BJ (cell line): Measurements from ENCODE around the gene ACBD7. TPM values are rescaled to one million over a fixed set of nuclear protein-coding genes. Genes with fewer than 3 reads are reported as not detected.
A peak's percentile ranks its signal among the peaks of the same experiment; 100 is the strongest.

ENCODE experiments used
- CTCF ChIA-PET: fragments of 350-600 bp; formaldehyde crosslinking; extraction: SDS; loops from one replicate; lab custom pipeline; 2021; ENCODE audit warnings: antibody characterized with exemption, inconsistent platforms; lab: Yijun Ruan, JAX
- POLR2A ChIA-PET: fragments of 300-600 bp; sonication (Branson Sonifier 250); formaldehyde crosslinking; extraction: SDS; loops from one replicate; lab custom pipeline; 2021; ENCODE audit warnings: antibody characterized with exemption; lab: Charles Lee
- DNase-seq: peaks from one replicate; pipeline ENCODE4 v3.0.0-alpha.2; 2011; ENCODE audit warnings: low read depth
- H3K27me3 ChIP-seq: 2 replicates; pipeline ENCODE4 v1.6.0; 2011; ENCODE audit warnings: low read length; ENCODE audit not compliant: control insufficient read depth, insufficient read depth
- H3K36me3 ChIP-seq: 2 replicates; pipeline ENCODE4 v1.5.1; 2011; ENCODE audit warnings: low read length; ENCODE audit not compliant: control insufficient read depth, insufficient read depth
- H3K4me3 ChIP-seq: 2 replicates; pipeline ENCODE4 v1.5.1; 2011; ENCODE audit warnings: low read depth, mild to moderate bottlenecking, control low read depth, low read length
- polyA plus RNA-seq: library from polyadenylated mRNA; depleted of rRNA; stranded (reverse); fragments of >200 nt; gene quantifications from 2 replicates; pipeline ENCODE4 v1.2.3, GENCODE V29; 2011
- TF ChIP-seq, protein P1 (sequence below): IDR thresholded peaks from 2 replicates; pipeline ENCODE4 v1.5.1; 2011; ENCODE audit warnings: low read depth, mild to moderate bottlenecking, control low read depth, inconsistent platforms, low read length, moderate library complexity; ENCODE audit not compliant: insufficient read depth

Gene ACBD7
- polyA plus RNA-seq, 1 experiment, result 0.76 TPM

DNA sequence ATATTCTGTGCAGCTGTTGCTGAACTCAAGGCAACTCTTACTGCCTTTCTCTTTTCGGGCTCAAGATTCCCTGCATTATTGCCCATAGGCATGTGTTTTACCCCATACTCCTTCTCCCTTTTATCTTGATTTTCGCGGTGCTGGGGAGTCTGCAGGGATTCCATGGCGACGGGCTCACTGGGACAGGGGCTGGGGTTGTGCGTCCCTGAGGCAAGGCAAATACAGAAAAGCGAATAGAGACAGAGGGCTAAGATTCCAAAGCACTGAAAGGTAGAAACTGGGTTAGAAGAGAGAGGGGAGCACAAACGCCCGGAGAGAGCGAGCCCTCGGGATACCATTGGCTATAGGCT lies 8.1 kb upstream of the ACBD7 start:
- POLR2A ChIA-PET, result no interaction called here
- Histone ChIP-seq H3K4me3 (peak overlapping the region; percentile 65), H3K27me3 (no peaks in the 10 kb centered on the region; the same call in 1 of the 2 replicates), H3K36me3 (no peaks in the 10 kb centered on the region)
- DNase-seq, result no peak
- CTCF ChIA-PET, result no interaction called here
- TF ChIP-seq, protein P1, sequence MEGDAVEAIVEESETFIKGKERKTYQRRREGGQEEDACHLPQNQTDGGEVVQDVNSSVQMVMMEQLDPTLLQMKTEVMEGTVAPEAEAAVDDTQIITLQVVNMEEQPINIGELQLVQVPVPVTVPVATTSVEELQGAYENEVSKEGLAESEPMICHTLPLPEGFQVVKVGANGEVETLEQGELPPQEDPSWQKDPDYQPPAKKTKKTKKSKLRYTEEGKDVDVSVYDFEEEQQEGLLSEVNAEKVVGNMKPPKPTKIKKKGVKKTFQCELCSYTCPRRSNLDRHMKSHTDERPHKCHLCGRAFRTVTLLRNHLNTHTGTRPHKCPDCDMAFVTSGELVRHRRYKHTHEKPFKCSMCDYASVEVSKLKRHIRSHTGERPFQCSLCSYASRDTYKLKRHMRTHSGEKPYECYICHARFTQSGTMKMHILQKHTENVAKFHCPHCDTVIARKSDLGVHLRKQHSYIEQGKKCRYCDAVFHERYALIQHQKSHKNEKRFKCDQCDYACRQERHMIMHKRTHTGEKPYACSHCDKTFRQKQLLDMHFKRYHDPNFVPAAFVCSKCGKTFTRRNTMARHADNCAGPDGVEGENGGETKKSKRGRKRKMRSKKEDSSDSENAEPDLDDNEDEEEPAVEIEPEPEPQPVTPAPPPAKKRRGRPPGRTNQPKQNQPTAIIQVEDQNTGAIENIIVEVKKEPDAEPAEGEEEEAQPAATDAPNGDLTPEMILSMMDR, result no peak

DNA sequence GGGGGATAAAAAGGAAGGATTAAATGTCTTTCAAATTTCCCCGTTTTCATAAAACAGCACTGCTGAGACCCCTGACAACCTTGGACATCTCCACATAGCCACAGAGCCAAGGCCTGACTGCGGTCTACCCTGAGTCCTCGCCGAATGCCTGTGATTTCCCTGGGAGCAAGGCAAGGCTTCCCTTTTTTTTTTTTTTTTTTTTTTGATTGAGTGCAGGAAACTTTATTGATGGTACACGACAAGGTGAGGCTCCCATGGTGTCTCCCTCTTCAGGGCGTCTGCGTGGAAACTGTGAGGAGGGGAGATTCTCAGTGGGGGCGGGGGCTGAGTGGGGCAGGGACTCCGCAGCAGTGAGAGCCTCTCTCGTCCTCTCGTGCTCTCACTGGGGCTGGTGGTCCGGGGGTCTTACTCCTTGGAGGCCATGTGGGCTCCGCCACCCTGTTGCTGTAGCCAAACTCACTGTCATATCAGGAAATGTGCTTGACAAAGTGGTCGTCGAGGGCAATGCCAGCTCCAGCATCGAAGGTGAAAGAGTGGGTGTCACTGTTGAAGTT lies 4.4 kb upstream of the ACBD7 start:
- Histone ChIP-seq H3K4me3 (no peak overlapping the region), H3K27me3 (no peaks in the 10 kb centered on the region; the same call in 1 of the 2 replicates), H3K36me3 (no peaks in the 10 kb centered on the region)
- POLR2A ChIA-PET, result no interaction called here
- CTCF ChIA-PET, result no interaction called here
- no peak for DNase-seq
- TF ChIP-seq, protein P1, result no peak

DNA sequence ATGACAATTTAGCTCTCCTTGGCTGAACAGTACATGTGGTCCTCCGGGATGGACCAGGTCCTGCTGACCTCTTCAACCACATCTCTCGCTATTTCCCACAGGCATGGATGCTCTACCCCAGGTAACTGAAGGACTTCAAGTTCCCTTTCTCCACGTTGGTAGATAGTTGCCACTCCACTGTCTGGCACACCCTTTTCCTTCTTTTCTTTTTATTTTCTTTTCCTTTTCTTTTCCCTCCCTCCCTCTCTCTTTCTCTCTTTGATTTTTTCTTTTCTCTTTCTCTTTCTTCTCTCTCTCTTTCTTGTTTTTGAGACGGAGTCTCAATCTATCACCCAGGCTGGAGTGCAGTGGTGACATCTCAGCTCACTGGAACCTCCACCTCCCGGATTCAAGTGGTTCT lies 2.8 kb upstream of the ACBD7 start:
- Histone ChIP-seq H3K36me3 (no peaks in the 10 kb centered on the region), H3K27me3 (no peaks in the 10 kb centered on the region; the same call in 1 of the 2 replicates), H3K4me3 (no peak overlapping the region)
- ChIA-PET CTCF (no interaction called here), POLR2A (no interaction called here)
- TF ChIP-seq, protein P1, result no peak
- no peak for DNase-seq

DNA sequence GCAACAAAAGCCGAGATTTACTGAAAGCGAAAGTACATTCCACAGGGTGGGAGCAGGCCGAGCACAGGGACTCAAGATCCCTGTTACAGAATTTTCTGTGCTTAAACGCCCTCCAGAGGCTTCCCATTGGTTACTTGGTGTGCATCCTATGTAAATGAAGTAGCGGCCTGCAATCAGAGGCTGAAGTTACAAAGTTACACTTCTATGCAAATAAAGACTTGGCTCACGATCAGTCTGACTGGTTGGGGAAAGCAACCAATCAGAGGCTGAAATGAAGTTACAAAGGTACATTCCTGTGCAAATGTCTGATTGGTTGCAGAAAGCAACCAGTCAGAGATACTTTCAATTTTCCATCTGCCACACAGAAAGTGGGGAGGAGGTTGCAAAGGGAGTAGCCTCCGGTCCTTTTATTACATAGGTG lies 4.1 kb downstream of the ACBD7 start:
- peak; percentile 81 for DNase-seq
- no peaks in the 10 kb centered on the region for H3K36me3 ChIP-seq
- peak overlapping the region; percentile 45 for H3K4me3 ChIP-seq
- ChIA-PET CTCF (interaction anchor here (0.8 kb wide), 1 partner anchor 15 kb away, joined by 3 read pairs; no protein-coding TSS in a partner anchor), POLR2A (no interaction called here)
- no peaks in the 10 kb centered on the region for H3K27me3 ChIP-seq
- TF ChIP-seq, protein P1, result peak; percentile 26; the same call in 1 of the 2 replicates

DNA sequence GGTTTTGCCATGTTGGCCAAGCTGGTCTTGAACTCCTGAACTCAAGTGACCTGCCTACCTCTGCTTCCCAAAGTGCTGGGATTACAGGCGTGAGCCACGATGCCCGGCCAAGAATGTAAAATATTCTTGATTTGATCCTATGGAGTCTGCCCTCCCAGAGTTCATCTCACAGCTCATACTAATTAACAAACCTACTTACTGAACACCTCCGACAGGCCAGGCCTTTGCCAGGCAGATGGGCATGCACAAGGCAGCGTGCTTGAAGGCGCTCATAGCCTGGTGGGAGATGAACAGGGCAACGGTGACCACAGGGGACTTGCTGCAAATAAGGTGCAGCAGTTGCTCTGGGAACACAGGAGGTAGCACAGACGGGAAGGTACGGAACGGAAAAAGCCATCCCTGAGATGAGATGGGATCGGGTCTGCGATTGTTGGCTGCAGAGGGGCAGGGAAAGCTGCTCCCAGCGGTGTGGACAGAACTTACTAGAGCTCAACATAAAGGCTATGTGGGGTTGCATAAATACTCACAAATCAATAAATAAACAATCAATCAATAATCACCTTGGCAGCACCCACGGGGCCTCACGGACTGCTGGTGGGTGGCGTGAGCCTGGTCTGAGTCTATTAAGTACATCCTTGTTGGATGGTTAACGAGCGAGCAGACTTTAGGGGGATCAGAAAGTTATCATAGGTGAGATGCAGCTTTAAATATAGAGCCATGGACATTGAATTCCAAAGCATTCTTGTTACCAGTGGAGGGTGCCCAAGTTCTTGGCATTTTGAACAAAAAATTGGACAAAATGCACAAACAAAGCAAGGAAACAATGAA lies 4.7 kb downstream of the ACBD7 start:
- POLR2A ChIA-PET, result no interaction called here
- Histone ChIP-seq H3K36me3 (no peaks in the 10 kb centered on the region), H3K4me3 (peak overlapping the region; percentile 45), H3K27me3 (no peaks in the 10 kb centered on the region)
- DNase-seq, result no peak
- CTCF ChIA-PET, result interaction anchor here (0.8 to 1.2 kb wide), 2 partner anchors 15 to 23 kb away, joined by 3 to 4 read pairs; no protein-coding TSS in a partner anchor
- TF ChIP-seq, protein P1, result no peak
